A673 (cell line): ENCODE data around the gene METTL9.

Experiments used
- EZH2 ChIP-seq: fragments of 200-600 bp; sonication (generic); IDR thresholded peaks from 2 replicates; pipeline ENCODE4 v1.6.1; 2017; ENCODE audit warnings: borderline replicate concordance, low read depth, mild to moderate bottlenecking, mixed read lengths, antibody characterized with exemption, low read length; ENCODE audit not compliant: poor library complexity, severe bottlenecking
- TF ChIP-seq, protein P1 (sequence below): fragments of 300-800, 200-600 bp; sonication (generic); conservative IDR thresholded peaks from 2 replicates; pipeline ENCODE4 v1.5.1; 2017; ENCODE audit warnings: low read depth, mild to moderate bottlenecking, antibody characterized with exemption, low read length, moderate library complexity, mixed read lengths

DNA sequence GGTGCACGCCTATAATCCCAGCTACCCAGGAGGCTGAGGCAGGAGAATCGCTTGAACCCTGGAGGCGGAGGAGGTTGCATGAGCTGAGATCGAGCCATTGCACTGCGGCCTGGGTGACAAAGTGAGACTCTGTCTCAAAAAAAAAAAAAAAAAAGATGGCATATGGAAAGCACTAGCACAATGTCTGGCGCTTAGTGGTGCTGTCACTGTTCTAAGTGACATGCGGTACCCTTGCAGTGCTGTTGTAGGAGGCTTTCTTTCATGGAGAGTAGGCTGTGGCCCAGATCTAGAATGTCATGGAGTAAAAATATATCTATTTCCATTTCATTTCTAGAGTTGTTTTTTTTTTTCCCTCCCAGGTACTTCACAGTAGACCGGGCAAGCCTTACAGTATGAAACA lies 14.6 kb upstream of the METTL9 start:
- TF ChIP-seq, protein P1, sequence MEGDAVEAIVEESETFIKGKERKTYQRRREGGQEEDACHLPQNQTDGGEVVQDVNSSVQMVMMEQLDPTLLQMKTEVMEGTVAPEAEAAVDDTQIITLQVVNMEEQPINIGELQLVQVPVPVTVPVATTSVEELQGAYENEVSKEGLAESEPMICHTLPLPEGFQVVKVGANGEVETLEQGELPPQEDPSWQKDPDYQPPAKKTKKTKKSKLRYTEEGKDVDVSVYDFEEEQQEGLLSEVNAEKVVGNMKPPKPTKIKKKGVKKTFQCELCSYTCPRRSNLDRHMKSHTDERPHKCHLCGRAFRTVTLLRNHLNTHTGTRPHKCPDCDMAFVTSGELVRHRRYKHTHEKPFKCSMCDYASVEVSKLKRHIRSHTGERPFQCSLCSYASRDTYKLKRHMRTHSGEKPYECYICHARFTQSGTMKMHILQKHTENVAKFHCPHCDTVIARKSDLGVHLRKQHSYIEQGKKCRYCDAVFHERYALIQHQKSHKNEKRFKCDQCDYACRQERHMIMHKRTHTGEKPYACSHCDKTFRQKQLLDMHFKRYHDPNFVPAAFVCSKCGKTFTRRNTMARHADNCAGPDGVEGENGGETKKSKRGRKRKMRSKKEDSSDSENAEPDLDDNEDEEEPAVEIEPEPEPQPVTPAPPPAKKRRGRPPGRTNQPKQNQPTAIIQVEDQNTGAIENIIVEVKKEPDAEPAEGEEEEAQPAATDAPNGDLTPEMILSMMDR, result no peak
- TF ChIP-seq EZH2, result no peak
